ENCODE results near the gene AVPR1A. TPM values are rescaled to one million over a fixed set of nuclear protein-coding genes. Genes with fewer than 3 reads are reported as not detected.
"Not testable (repeated sequence)": the region's sequence is repeated elsewhere in the genome, so short reads cannot be mapped to it uniquely, and the experiment has no call there.

AVPR1A gene
- total RNA-seq (1 to 10 TPM; 1.3 to 1.6 (median 1.6) TPM), polyA plus RNA-seq (1 to 10 TPM in 2 of 3 donors, under 1 TPM in 1; 0.64 to 1.7 (median 1.1) TPM)
- long read RNA-seq, donor 1, partial matches to known transcripts = 0 of 1 reads
- long read RNA-seq, donor 1, other reads (novel, unspliced or antisense) = 1 of 1 reads
- long read RNA-seq, donor 2, full-length matches to known transcripts = 2 of 4 reads
- long read RNA-seq, donor 2, partial matches to known transcripts = 0 of 4 reads
- long read RNA-seq, donor 2, other reads (novel, unspliced or antisense) = 2 of 4 reads

DNA sequence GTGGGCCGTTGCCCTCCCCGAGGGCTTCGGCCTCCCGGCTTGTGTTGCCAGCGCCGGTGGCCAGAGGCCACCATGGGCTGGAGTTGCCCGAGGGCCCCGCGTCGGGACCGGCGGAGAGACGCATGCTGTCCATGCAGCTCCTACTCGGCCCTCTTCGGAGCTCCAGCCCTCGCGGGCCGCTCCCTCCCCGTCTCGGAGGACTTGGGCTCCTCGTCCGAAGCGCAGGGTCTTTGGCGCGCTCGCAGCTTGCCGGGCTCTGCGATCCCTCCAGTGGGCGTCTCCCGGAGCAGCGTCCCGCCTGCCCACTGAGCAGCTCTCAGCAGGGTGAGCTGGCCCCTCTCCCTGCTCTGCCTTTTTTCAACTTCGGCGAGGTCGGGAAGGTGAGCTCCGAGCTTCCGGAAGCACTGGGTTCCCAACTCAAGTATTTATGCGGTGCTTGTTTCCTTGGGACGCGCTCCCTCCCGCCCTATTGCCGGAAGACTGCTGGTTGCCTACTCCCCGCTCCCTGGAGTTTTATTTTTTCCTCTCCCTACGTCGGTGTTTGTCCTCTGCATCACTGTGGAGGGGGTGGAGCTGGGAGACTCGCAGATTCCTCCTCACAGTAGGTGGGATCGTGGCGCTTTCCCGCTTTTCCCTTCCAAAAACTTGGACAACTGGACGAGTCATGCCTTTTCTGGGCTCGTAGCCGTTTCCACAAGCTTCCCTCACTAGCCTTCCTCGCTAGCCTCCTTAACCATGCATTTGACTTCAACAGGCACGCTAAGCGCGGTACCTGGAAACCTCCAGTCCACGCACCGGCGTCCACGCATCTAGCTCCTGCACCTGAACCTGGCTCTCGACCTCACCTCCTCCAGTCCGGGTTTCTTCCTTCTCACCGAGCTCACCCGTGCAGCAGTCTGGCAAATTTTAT is at the start of gene AVPR1A:
Gene AVPR1A, minus strand, starts transcription at position 489 of the 910 bp plus-strand sequence. Its CDS starts 365 bp downstream, at position 124.
- Histone ChIP-seq H3K27me3 (ENCODE audit: insufficient read depth in 3 of 3, low read length in 2 of 3) (peaks cover 0 to 55% (median 18%) of the 10 kb centered on the region in 3 donors), H3K9me3 (no peaks in the 10 kb centered on the region), H3K4me3 (peak within 1 kb of the TSS; percentile 64), H3K4me1 (peaks cover 4% of the 10 kb centered on the region), H3K36me3 (ENCODE audit: insufficient read depth in 1 of 2, low read depth in 1 of 2) (no peaks in the 10 kb centered on the region), H3K27ac (peak within 1 kb of the TSS; percentile 27)
- intact Hi-C loops (cut with DNase I) = no loop called here
- WGBS, 3 donors = 0 to 1% (median 0%) methylated on average over 63 to 64 of the region's 64 CpGs
- DNase-seq = peak; percentile 19 to 58
- peak in 1 of 4 donors; percentile 40 for ATAC-seq
- TF ChIP-seq, protein P1, sequence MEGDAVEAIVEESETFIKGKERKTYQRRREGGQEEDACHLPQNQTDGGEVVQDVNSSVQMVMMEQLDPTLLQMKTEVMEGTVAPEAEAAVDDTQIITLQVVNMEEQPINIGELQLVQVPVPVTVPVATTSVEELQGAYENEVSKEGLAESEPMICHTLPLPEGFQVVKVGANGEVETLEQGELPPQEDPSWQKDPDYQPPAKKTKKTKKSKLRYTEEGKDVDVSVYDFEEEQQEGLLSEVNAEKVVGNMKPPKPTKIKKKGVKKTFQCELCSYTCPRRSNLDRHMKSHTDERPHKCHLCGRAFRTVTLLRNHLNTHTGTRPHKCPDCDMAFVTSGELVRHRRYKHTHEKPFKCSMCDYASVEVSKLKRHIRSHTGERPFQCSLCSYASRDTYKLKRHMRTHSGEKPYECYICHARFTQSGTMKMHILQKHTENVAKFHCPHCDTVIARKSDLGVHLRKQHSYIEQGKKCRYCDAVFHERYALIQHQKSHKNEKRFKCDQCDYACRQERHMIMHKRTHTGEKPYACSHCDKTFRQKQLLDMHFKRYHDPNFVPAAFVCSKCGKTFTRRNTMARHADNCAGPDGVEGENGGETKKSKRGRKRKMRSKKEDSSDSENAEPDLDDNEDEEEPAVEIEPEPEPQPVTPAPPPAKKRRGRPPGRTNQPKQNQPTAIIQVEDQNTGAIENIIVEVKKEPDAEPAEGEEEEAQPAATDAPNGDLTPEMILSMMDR (IDR thresholded peaks at IDR 0.05) = no peak

DNA sequence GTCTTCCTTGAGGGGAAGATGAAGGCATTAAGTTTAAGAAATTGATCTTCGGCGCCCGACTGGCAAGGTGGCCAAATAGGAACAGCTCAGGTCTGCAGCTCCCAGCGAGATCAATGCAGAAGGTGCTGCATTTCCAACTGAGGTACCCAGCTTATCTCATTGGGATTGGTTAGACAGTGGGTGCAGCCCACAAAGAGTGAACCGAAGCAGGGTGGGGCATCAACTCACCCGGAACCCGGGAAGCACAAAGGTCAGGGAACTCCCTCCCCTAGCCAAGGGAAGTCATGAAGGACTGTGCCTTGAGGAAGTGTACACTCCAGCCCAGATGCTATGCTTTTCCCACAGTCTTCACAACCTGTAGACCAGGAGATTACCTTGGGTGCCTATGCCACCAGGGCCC is 45.2 kb upstream of the AVPR1A start:
- no peak overlapping the region for H3K4me3 ChIP-seq
- H3K9me3 ChIP-seq = no peaks in the 10 kb centered on the region
- no peaks in the 10 kb centered on the region for H3K4me1 ChIP-seq
- WGBS, 3 donors = 88 to 90% (median 90%) methylated on average over 7 of the region's 7 CpGs
- TF ChIP-seq, protein P1 (IDR thresholded peaks at IDR 0.05) = no peak
- H3K36me3 ChIP-seq (ENCODE audit: insufficient read depth in 1 of 2, low read depth in 1 of 2) = no peaks in the 10 kb centered on the region
- DNase-seq (no peak), ATAC-seq (no peak)
- H3K27ac ChIP-seq = no peak overlapping the region
- peaks cover 0 to 2% (median 0%) of the 10 kb centered on the region in 3 donors for H3K27me3 ChIP-seq (ENCODE audit: insufficient read depth in 3 of 3, low read length in 2 of 3)
- intact Hi-C loops (cut with DNase I) = no loop called here

DNA sequence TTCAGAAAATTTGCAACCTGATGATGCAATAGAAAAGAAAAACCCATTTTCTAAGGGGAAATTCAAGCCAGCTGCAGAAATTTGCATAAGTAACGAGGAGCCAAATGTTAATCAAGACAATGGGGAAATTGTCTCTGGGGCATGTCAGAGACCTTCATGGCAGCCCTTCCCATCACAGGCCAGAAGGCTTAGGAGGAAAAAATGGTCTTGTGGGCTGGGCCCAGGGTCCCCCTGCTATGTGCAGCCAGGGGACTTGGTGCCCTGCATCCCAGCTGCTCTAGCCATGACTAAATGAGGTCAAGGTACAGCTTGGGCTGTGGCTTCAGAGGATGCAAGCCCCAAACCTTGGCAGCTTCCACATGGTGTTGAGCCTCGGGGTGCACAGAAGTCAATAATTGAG is 28.2 kb upstream of the AVPR1A start:
- intact Hi-C loops (cut with DNase I) = no loop called here
- no peaks in the 10 kb centered on the region for H3K4me1 ChIP-seq
- H3K27me3 ChIP-seq (ENCODE audit: insufficient read depth in 3 of 3, low read length in 2 of 3) = no peaks in the 10 kb centered on the region
- no peaks in the 10 kb centered on the region for H3K36me3 ChIP-seq (ENCODE audit: insufficient read depth in 1 of 2, low read depth in 1 of 2)
- no peak for DNase-seq
- H3K27ac ChIP-seq = no peak overlapping the region
- TF ChIP-seq, protein P1 (IDR thresholded peaks at IDR 0.05) = no peak
- 47 to 64% (median 57%) methylated on average over 2 of the region's 2 CpGs for WGBS, 3 donors
- H3K9me3 ChIP-seq = peaks cover 12% of the 10 kb centered on the region
- H3K4me3 ChIP-seq = no peak overlapping the region
- ATAC-seq = no peak

DNA sequence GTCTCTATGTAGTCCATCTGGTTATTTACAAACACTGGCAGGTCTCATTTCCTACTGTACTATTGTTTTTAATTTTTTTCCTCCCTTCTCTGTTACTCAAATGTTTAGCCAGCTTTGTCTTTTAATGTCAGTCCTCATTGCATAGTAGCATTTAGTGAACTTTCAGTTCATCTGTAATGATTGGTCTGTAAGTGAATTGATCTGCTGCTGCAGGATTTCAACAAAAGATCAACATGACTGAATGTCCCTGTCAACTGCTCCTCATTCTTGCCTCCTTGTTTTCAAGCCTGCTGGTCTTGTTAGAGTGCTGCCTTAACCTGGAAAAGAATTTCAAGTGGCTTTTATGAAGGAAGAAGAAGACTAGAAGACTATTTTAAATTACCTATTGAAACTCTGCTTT is 19.3 kb upstream of the AVPR1A start:
- Histone ChIP-seq H3K36me3 (ENCODE audit: insufficient read depth in 1 of 2, low read depth in 1 of 2) (no peaks in the 10 kb centered on the region), H3K9me3 (no peaks in the 10 kb centered on the region), H3K4me3 (no peak overlapping the region), H3K27ac (no peak overlapping the region), H3K27me3 (ENCODE audit: insufficient read depth in 3 of 3, low read length in 2 of 3) (no peaks in the 10 kb centered on the region), H3K4me1 (no peaks in the 10 kb centered on the region)
- no peak for DNase-seq
- ATAC-seq = no peak
- intact Hi-C loops (cut with DNase I) = no loop called here
- TF ChIP-seq, protein P1 (IDR thresholded peaks at IDR 0.05) = no peak

DNA sequence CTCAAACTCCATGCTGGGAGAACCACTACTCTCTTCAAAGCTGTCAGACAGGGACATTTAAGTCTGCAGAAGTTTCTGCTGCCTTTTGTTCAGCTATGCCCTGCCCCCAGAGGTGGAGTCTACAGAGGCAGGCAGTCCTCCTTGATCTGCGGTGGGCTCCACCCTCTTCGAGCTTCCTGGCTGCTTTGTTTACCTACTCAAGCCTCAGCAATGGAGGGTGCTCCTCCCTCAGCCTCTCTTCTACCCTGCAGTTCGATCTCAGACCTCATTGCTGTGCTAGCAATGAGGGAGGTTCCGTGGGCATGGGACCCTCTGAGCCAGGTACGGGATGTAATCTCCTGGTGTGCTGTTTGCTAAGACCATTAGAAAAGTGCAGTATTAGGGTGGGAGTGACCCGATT is 16.7 kb upstream of the AVPR1A start:
- H3K27ac ChIP-seq; H3K27me3 ChIP-seq (ENCODE audit: insufficient read depth in 3 of 3, low read length in 2 of 3); intact Hi-C loops (cut with DNase I); DNase-seq; H3K4me1 ChIP-seq; ATAC-seq; H3K36me3 ChIP-seq (ENCODE audit: insufficient read depth in 1 of 2, low read depth in 1 of 2); H3K9me3 ChIP-seq; H3K4me3 ChIP-seq: not testable (repeated sequence)
- WGBS, 3 donors = 77 to 85% (median 83%) methylated on average over 6 of the region's 6 CpGs
